Measurements from ENCODE around the gene PPP2R3B. TPM values are rescaled to one million over a fixed set of nuclear protein-coding genes. Genes with fewer than 3 reads are reported as not detected.

Gene PPP2R3B
- total and polyA plus RNA-seq, 2 of the 13 experiments (the other 11 are each of a cell fraction or from before 2014, with no cell fraction given) = 17.0 to 21.4 TPM

GRCh38 chrX:373641-374471 is 12.9 kb downstream of the PPP2R3B start (continued):
- no peak for TF ChIP-seq MLX (CRISPR knock-in tag; IDR thresholded peaks at IDR 0.05)
- no peak for TF ChIP-seq NFE2 (CRISPR knock-in tag; IDR thresholded peaks at IDR 0.05)
- TF ChIP-seq ZNF792 (CRISPR knock-in tag; IDR thresholded peaks at IDR 0.05) = 0 out of 2 replicates have a peak, but pooled peaks have one; percentile 13
- no peak for TF ChIP-seq ZSCAN20 (CRISPR knock-in tag; IDR thresholded peaks at IDR 0.05; ENCODE audit: borderline replicate concordance)
- TF ChIP-seq HMG20A (CRISPR knock-in tag; IDR thresholded peaks at IDR 0.05; ENCODE audit: borderline replicate concordance) = no peak
- TF ChIP-seq ZBTB42 (CRISPR knock-in tag; IDR thresholded peaks at IDR 0.05) = no peak
- no peak for TF ChIP-seq ATF4 (CRISPR knock-in tag; IDR thresholded peaks at IDR 0.05)
- TF ChIP-seq ZBTB38 (CRISPR knock-in tag; IDR thresholded peaks at IDR 0.05) = no peak
- no peak for TF ChIP-seq BCLAF1 (IDR thresholded peaks at IDR 0.05)
- no peak for TF ChIP-seq SP140L (CRISPR knock-in tag; IDR thresholded peaks at IDR 0.05; ENCODE audit: borderline replicate concordance)
- peak; percentile 45 for TF ChIP-seq HNRNPLL (IDR thresholded peaks at IDR 0.05; ENCODE audit: low read depth, low read length, poor library complexity, severe bottlenecking)
- no peak for TF ChIP-seq ZNF704 (CRISPR knock-in tag; IDR thresholded peaks at IDR 0.05; ENCODE audit: borderline replicate concordance)
- TF ChIP-seq ZBTB1 (CRISPR knock-in tag; IDR thresholded peaks at IDR 0.05; ENCODE audit: borderline replicate concordance) = no peak
- TF ChIP-seq EED (CRISPR knock-in tag; IDR thresholded peaks at IDR 0.05) = no peak
- TF ChIP-seq ZBTB20 (CRISPR knock-in tag; IDR thresholded peaks at IDR 0.05; ENCODE audit: borderline replicate concordance, low read depth) = no peak
- TF ChIP-seq PHF20 (CRISPR knock-in tag; IDR thresholded peaks at IDR 0.05) = no peak
- TF ChIP-seq ZNF652 (CRISPR knock-in tag; IDR thresholded peaks at IDR 0.05; ENCODE audit: borderline replicate concordance, low read depth) = no peak

Data from HepG2 (cell line).